Measurements from ENCODE around the gene TBX4.
"Not testable (repeated sequence)": the region's sequence is repeated elsewhere in the genome, so short reads cannot be mapped to it uniquely, and the experiment has no call there.

DNA sequence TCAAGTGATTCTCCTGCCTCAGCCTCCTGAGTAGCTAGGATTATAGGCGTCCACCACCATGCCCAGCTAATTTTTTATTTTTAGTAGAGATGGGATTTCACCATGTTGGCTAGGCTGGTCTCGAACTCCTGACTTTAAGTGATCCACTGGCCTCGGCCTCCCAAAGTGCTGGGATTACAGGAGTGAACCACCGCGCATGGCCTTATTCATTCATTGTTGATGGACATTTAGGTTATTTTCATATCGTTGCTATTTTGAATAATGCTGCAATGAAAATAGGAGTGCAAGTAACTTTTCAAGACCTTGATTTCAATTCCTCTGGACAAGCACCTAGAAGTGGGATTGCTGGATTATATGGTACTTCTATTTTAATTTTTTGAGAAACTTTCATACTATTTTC lies 22.4 kb upstream of the TBX4 start:
- TF ChIP-seq, protein P1, sequence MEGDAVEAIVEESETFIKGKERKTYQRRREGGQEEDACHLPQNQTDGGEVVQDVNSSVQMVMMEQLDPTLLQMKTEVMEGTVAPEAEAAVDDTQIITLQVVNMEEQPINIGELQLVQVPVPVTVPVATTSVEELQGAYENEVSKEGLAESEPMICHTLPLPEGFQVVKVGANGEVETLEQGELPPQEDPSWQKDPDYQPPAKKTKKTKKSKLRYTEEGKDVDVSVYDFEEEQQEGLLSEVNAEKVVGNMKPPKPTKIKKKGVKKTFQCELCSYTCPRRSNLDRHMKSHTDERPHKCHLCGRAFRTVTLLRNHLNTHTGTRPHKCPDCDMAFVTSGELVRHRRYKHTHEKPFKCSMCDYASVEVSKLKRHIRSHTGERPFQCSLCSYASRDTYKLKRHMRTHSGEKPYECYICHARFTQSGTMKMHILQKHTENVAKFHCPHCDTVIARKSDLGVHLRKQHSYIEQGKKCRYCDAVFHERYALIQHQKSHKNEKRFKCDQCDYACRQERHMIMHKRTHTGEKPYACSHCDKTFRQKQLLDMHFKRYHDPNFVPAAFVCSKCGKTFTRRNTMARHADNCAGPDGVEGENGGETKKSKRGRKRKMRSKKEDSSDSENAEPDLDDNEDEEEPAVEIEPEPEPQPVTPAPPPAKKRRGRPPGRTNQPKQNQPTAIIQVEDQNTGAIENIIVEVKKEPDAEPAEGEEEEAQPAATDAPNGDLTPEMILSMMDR (IDR thresholded peaks at IDR 0.05): not testable (repeated sequence)
- not testable (repeated sequence) for TF ChIP-seq ZFX (IDR thresholded peaks at IDR 0.05; ENCODE audit: borderline replicate concordance)

Measured in 22Rv1 (cell line).